Stimulated activated CD4-positive, alpha-beta T cell treated with anti-CD3 and anti-CD28 coated beads, TNF-alpha, amount 100 ng/mL, for 24 hours (primary cell): ENCODE measurements around the gene PHLDA2.

Experiments
- DNase-seq, 3 experiments: peaks; one replicate each; pipeline ENCODE4 v3.0.0-alpha.2; 2020; ENCODE audit warnings: low read depth in 3 of 3

Gene PHLDA2

GRCh38 chr11:2881981-2882375, 47.2 kb downstream of the PHLDA2 start:
- no peak for DNase-seq

- no peak for DNase-seq
Measured at GRCh38 chr11:2881076-2881980, 47.9 kb downstream of the PHLDA2 start.

GRCh38 chr11:2880646-2881045, 48.6 kb downstream of the PHLDA2 start:
- DNase-seq: no peak

GRCh38 chr11:2878782-2879181, 50.4 kb downstream of the PHLDA2 start:
- no peak for DNase-seq
